ENCODE measurements around the gene PLEKHA7.
A peak's percentile ranks its signal among the peaks of the same experiment; 100 is the strongest.

The PLEKHA7 gene

DNA sequence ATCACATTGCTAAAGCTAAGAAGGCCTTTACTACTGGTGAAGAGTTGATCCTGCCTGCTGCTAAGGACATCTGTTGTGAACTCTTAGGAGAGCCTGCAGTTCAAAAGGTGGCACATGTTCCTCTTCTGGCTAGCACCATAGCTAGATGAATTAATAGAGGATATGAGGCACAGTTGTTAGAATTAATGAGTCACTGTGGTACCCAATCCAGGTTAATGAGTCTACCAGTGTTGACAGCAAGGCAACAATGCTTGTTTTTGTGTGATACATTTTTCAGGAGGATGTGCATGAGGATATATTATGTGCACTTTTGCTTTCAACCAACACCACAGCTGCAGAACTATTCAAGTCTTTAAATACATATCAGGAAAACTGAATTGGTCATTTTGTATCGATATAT is 263.8 kb downstream of the PLEKHA7 start:
- Mint-ChIP-seq H3K36me3 (peaks cover 18% of the 10 kb centered on the region), H3K27ac (peak overlapping the region; percentile 41), H3K27me3 (no peaks in the 10 kb centered on the region), H3K9me3 (no peaks in the 10 kb centered on the region), H3K4me3 (no peak overlapping the region), H3K4me1 (peaks cover 47% of the 10 kb centered on the region)

DNA sequence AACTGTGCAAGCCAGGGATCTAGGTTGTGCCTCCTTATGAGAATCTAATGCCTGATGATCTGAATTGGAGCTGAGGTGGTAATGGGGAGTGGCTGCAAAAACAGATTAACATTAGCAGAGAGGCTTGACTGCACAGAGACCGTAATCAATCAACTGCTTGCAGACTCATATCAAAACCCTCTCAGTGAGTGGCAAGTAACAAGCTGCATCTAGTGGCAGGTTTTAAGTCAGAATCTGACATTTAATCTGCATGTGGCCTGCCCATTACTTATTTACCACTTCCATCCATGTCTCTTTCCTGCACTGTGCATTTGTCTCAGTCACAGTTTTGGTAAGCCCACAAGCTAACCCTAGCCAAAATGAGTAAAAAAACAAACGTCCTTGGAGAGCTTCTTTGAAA is 264.5 kb downstream of the PLEKHA7 start:
- H3K9me3 Mint-ChIP-seq = no peaks in the 10 kb centered on the region
- H3K36me3 Mint-ChIP-seq = peaks cover 15% of the 10 kb centered on the region
- H3K27ac Mint-ChIP-seq = no peak overlapping the region
- H3K4me1 Mint-ChIP-seq = peaks cover 53% of the 10 kb centered on the region
- H3K27me3 Mint-ChIP-seq = no peaks in the 10 kb centered on the region
- no peak overlapping the region for H3K4me3 Mint-ChIP-seq

DNA sequence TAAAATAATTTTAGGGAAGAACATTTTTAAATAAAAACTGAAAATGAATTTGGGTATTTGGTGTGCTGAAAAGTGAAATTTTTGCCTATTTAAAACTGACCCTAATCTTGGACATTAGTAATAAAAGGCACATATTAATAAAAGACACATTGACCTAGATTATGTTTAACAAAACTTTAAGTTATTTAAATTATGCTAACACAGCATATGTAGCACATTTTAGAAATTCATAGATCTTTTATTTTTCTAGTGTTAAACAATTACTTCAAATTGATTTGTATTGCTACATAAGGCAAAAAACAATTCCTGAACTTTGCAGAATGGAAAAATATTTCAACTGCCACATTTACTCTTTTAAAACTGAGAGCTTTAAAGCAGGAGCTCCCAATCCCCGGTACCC is 265.1 kb downstream of the PLEKHA7 start:
- Mint-ChIP-seq H3K4me3 (no peak overlapping the region), H3K27me3 (no peaks in the 10 kb centered on the region), H3K36me3 (peaks cover 15% of the 10 kb centered on the region)

DNA sequence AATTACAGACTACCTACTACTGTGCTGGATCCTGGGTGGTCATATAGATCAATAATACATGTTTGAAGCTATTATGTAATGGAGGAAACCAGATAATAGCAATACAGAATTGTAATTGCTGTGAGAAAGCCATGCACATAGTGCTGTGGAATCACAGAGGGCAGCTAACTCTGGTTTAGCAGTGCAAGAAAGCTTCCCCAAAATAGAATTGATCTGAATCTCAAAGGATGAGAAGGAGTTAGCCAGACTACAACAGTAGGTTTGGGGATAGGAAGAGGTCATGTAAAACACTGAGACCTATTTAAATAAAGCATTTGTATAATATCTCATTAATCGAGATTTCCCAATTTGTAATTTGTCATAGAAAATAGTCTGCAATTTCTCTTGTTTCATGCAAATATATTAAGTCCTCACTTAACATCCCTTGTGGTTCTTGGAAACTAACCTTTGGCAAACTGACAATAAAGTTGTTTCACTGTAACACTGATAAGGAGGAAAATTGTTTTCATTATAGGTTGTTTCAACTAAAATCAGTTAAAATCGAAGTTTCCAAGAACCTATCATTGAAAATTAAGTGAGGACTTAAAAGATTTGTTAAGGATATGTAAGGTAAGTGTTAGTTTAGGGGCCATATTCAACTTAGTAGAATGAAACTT is 268.1 kb downstream of the PLEKHA7 start:
- Mint-ChIP-seq H3K4me1 (peaks cover 82% of the 10 kb centered on the region), H3K36me3 (peaks cover 20% of the 10 kb centered on the region), H3K27ac (peak overlapping the region; percentile 72), H3K4me3 (no peak overlapping the region), H3K9me3 (no peaks in the 10 kb centered on the region), H3K27me3 (no peaks in the 10 kb centered on the region)

More for the DNA sequence above, 265.1 kb downstream of the PLEKHA7 start:
- H3K4me1 Mint-ChIP-seq = peaks cover 56% of the 10 kb centered on the region
- H3K9me3 Mint-ChIP-seq = no peaks in the 10 kb centered on the region
- no peak overlapping the region for H3K27ac Mint-ChIP-seq

DNA sequence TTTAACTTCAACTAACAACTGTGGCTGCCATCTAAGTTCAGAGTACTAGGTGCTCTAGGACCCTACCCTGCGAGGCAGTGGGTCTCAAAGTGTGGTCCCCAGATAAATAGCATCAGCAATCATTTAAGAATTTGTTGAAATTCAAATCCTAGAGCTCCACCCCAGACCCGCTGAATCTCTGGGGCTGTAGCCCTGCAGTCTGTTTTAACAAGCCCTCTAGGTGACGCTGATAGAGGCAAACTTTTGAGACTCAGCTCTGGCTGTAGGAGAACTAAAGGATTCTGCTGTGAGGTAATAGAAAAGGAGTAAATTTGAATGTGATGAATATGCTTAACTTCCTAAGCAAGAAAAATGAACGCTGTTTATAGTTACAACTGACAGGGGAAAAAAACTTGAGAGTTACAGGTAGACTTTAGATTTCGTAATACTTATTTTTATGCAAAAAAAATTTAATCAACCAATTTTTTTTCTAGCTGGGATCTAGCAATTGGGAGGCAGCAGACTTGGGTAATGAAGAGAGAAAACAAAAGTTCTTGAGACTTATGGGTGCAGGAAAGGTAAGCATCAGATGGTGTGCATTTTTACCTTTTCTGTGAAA is 270.0 kb downstream of the PLEKHA7 start:
- H3K4me3 Mint-ChIP-seq = peak overlapping the region; percentile 23
- H3K4me1 Mint-ChIP-seq = peaks cover 71% of the 10 kb centered on the region
- no peaks in the 10 kb centered on the region for H3K9me3 Mint-ChIP-seq
- peak overlapping the region; percentile 72 for H3K27ac Mint-ChIP-seq
- H3K27me3 Mint-ChIP-seq = no peaks in the 10 kb centered on the region
- H3K36me3 Mint-ChIP-seq = peaks cover 15% of the 10 kb centered on the region

DNA sequence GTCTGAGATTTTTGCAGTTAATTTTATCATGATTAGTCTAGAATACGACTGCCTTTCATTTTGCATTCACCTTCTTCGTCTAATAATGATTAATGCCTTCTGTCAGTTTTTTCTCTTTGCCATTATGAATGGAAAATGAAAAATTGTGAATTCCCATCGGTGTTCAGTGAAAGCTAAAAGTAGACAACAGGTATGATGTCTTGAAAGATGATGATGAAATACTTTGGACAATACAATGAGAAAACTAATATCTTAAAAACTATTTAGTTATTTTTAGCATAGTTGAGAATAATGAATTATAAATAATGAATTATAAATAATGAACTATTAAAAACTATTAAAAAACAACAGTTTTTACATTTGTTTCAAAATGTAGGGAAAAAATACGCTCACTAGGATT is 270.7 kb downstream of the PLEKHA7 start:
- H3K27ac Mint-ChIP-seq = peak overlapping the region; percentile 69
- peak overlapping the region; percentile 67 for H3K4me3 Mint-ChIP-seq
- peaks cover 68% of the 10 kb centered on the region for H3K4me1 Mint-ChIP-seq
- H3K9me3 Mint-ChIP-seq = no peaks in the 10 kb centered on the region
- H3K36me3 Mint-ChIP-seq = peaks cover 13% of the 10 kb centered on the region
- no peaks in the 10 kb centered on the region for H3K27me3 Mint-ChIP-seq

DNA sequence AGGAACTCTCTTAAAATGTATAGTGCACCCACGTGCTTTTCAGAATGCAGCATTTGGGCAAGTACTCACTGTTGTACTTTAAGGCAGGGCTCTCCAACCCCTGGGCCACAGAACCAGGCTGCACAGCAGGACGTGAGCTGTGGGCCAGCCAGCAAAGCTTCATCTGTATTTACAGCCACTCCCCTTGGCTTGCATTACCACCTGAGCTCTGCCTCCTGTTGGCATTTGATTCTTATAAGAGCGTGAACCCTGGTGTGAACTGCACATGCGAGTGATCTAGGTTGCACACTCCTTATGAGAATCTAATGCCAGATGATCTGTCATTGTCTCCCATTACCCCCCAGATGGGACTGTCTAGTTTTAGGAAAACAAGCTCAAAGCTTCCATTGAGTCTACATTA is 272.7 kb downstream of the PLEKHA7 start:
- Mint-ChIP-seq H3K9me3 (no peaks in the 10 kb centered on the region), H3K27ac (peak overlapping the region; percentile 9), H3K4me3 (peak overlapping the region; percentile 42)

DNA sequence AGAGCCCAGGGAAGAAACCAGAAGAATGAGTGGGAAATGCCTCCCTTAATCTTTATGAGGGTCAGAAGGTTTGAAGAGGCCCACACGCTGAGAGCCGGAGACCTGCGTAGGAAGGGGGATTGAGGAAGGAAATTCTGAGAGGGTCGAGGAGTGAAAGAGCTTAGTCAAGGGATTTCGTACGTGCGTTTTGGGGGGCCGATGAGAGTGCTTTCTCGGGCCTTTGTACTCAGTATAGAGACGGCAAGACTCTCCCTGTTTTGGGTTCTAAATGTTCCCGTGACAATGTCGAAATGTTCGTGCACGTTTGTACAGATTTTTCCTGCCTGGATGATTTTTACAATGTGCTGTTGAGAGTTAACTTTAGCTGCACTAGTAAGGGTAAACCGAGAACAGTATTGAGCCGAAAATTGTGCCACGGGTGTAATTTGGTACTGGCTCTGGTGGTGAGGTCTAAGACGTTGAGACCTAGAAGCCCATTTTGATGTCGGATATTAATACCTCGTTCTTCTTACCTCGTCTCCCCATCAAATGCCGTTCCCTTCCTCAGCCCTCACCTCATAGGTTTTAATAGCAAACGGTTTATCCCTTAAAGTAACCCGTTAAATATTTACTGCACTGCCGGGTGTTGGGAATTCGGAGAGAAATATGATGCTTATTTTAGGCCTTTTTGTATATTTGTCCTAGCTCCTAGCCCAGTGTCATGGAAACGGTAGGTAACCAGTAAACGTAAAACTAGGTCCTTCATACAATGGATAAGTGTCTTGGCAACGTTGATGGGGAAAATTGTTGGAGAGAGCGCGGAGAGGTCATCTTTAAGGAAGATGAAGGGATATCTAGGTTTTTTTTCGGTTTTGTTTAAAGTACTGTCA is 275.0 kb downstream of the PLEKHA7 start:
- no peak overlapping the region for H3K27ac Mint-ChIP-seq
- peaks cover 9% of the 10 kb centered on the region for H3K36me3 Mint-ChIP-seq
- H3K4me1 Mint-ChIP-seq = peaks cover 37% of the 10 kb centered on the region
- H3K4me3 Mint-ChIP-seq = no peak overlapping the region
- no peaks in the 10 kb centered on the region for H3K9me3 Mint-ChIP-seq
- no peaks in the 10 kb centered on the region for H3K27me3 Mint-ChIP-seq

More for the DNA sequence above, 272.7 kb downstream of the PLEKHA7 start:
- Mint-ChIP-seq H3K36me3 (peaks cover 10% of the 10 kb centered on the region), H3K27me3 (no peaks in the 10 kb centered on the region), H3K4me1 (peaks cover 59% of the 10 kb centered on the region)

DNA sequence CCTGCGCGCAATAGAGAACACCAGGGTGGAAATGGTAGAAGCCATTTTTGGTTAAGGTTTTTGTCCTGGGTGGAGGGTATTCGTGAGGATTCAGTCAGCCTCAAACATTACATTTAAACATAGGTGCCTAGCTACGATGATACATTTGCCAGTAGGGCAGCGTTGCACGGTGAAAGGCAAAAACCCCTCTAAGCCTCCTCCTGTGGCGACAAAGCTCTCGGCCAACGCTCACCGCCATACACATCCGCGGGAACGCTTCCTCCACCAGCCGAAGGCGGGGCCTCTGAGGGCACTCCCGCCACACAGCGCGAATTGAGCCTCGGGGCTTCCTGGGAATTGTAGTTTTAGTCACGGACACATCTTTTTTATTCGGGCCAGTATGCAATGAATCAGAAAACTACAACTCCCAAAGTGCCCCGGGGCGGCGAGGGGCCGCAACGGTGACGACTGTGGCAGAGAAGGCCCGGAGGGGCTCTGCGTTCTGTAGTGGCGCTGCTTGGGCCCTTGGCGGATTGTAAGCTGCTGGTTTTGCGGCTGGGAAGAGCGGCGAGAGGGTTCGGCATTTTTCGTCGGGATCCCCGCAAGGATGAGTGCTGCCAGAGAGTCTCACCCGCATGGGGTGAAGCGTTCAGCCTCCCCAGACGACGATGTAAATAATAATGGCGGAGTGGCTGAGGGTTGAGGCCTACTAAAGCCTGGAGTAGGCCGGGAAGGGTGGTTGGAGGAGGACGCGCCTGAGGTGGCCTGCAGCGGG is 275.8 kb downstream of the PLEKHA7 start, which contains the start of gene C11orf58:
Gene C11orf58 (plus strand): TSS at position 455 of the 754 bp plus-strand sequence. CDS start 132 bp downstream, at position 587.
- H3K36me3 Mint-ChIP-seq = peaks cover 9% of the 10 kb centered on the region
- H3K4me3 Mint-ChIP-seq = no peak within 1 kb of the TSS
- peaks cover 29% of the 10 kb centered on the region for H3K4me1 Mint-ChIP-seq
- no peaks in the 10 kb centered on the region for H3K9me3 Mint-ChIP-seq
- H3K27me3 Mint-ChIP-seq = no peaks in the 10 kb centered on the region
- H3K27ac Mint-ChIP-seq = peak within 1 kb of the TSS; percentile 88

DNA sequence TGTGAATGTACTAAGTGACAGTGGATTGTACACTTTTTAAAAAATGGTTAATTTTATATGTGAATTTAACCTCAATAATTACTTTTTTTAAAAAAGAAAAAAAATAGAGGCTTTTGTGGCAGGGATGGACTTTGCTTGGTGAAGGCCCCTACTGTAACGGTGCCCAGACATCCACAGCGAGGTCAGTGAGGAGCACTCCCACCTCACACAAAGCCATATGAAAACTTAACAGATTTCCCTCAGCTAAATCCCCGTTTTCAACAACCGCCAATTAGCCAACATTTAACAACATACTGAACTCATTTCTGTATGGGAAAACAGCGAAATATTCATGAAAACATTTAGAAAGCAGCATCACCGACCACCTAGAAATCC is 276.4 kb downstream of the PLEKHA7 start:
- H3K4me1 Mint-ChIP-seq = peaks cover 23% of the 10 kb centered on the region
- H3K4me3 Mint-ChIP-seq = no peak overlapping the region
- H3K9me3 Mint-ChIP-seq = no peaks in the 10 kb centered on the region
- peaks cover 6% of the 10 kb centered on the region for H3K36me3 Mint-ChIP-seq
- H3K27ac Mint-ChIP-seq = peak overlapping the region; percentile 88
- no peaks in the 10 kb centered on the region for H3K27me3 Mint-ChIP-seq
